Measurements from ENCODE around the gene ALOX15.
"Not testable (repeated sequence)": the region's sequence is repeated elsewhere in the genome, so short reads cannot be mapped to it uniquely, and the experiment has no call there.

ALOX15 gene

DNA sequence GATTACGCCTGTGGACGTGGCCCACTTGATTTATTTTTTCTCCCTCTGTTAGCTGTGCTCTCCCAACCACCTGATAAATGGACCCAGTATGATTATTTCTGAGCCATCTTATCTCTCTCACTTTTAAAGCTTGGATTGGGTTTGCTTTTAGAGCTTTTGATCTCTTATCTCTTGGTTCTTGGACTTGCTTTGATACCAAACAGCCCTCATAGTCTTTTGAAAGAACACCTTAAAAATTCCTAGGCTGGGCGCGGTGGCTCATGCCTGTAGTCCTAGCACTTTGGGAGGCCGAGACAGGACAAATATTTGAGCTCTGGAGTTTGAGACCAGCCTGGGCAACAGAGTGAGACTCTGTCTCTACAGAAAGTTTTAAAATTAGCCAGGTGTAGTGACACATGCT lies 31.3 kb downstream of the ALOX15 start:
- Histone ChIP-seq H3K27ac (no peak overlapping the region), H3K36me3 (no peaks in the 10 kb centered on the region), H3K27me3 (peaks cover 0 to 12% of the 10 kb centered on the region in 2 donors), H3K9me3 (no peaks in the 10 kb centered on the region), H3K4me3 (no peak overlapping the region), H3K4me1 (no peaks in the 10 kb centered on the region)
- DNase-seq, result no peak
- intact Hi-C loops (cut with DNase I; ENCODE audit: low total_unique reads), result no loop called here
- TF ChIP-seq, protein P1, sequence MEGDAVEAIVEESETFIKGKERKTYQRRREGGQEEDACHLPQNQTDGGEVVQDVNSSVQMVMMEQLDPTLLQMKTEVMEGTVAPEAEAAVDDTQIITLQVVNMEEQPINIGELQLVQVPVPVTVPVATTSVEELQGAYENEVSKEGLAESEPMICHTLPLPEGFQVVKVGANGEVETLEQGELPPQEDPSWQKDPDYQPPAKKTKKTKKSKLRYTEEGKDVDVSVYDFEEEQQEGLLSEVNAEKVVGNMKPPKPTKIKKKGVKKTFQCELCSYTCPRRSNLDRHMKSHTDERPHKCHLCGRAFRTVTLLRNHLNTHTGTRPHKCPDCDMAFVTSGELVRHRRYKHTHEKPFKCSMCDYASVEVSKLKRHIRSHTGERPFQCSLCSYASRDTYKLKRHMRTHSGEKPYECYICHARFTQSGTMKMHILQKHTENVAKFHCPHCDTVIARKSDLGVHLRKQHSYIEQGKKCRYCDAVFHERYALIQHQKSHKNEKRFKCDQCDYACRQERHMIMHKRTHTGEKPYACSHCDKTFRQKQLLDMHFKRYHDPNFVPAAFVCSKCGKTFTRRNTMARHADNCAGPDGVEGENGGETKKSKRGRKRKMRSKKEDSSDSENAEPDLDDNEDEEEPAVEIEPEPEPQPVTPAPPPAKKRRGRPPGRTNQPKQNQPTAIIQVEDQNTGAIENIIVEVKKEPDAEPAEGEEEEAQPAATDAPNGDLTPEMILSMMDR (IDR thresholded peaks at IDR 0.05), result no peak

DNA sequence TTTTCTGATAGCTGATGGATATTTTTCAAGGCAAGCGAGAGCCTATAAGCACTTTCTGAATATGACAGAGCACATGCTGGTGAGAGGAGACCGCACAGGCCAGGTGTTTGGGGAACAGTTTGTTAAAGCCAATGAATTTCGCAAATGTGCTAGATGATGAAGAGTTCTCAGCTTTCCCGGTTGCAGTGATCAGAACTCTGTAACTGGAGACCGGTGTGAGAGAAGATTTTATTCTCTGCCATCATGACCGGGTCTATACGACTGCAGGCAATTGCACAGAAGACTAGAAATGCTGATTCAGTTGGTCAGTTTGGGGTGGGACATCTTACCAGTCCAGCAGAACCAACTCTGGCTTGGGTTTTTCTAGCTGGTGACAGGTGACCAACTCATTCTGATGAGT lies 31.7 kb downstream of the ALOX15 start:
- Histone ChIP-seq H3K36me3 (no peaks in the 10 kb centered on the region), H3K4me3 (no peak overlapping the region), H3K27me3 (peaks cover 0 to 10% of the 10 kb centered on the region in 2 donors), H3K9me3 (no peaks in the 10 kb centered on the region), H3K27ac (no peak overlapping the region), H3K4me1 (no peaks in the 10 kb centered on the region)
- no peak for DNase-seq
- intact Hi-C loops (cut with DNase I; ENCODE audit: low total_unique reads), result no loop called here
- TF ChIP-seq, protein P1 (IDR thresholded peaks at IDR 0.05), result no peak

DNA sequence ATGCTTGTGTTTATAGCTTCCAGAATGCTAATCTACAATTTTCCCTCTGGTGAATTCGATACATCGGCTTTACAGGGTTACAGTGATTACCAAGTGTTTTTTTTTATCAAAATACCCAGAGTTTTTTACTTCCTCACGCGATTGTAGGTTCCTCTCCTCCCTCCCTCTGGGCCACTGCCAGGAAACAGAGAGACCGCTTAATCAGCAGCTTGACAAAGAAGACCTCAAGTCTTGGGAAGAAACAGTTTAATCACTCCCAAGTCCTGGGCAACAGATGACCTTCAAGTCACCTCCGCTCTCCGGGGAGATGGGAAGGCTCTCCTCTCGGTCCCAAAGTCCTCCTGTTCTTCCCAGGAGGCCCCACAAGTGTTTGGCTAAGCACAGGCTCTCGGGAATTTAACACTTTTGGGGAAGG lies 33.7 kb downstream of the ALOX15 start:
- intact Hi-C loops (cut with DNase I; ENCODE audit: low total_unique reads), result no loop called here
- TF ChIP-seq, protein P1 (IDR thresholded peaks at IDR 0.05), result no peak
- Histone ChIP-seq H3K36me3 (no peaks in the 10 kb centered on the region), H3K4me1 (no peaks in the 10 kb centered on the region), H3K27me3 (peaks cover 0 to 10% of the 10 kb centered on the region in 2 donors), H3K4me3 (no peak overlapping the region), H3K27ac (no peak overlapping the region), H3K9me3 (no peaks in the 10 kb centered on the region)
- DNase-seq, result peak; percentile 75 to 78

DNA sequence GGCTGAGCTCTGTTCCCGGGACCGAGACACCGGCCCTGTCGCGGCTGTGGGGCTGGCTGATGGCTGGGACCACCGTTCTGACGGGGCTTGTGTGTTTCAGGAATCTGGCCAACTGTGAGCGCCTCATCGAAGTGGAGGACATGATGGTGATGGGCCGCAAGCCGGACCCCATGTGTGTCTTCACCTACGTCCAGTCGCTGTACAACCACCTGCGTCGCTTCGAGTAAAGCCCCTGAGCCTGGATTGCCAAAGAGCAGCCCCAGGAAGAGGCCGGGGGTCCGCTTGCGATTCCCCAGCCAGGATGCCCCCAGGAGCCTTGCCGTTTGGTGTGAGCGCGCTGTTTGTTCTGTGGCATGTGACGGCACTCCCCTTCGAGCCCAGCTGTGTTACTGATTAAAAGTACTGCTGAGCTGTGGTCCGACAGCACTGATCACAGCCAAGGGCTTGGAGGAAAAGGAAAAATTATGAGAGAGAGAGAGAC lies 34.2 kb downstream of the ALOX15 start:
- Histone ChIP-seq H3K4me1 (no peaks in the 10 kb centered on the region), H3K36me3 (no peaks in the 10 kb centered on the region), H3K4me3 (no peak overlapping the region), H3K27ac (no peak overlapping the region), H3K9me3 (no peaks in the 10 kb centered on the region), H3K27me3 (peaks cover 0 to 10% of the 10 kb centered on the region in 2 donors)
- intact Hi-C loops (cut with DNase I; ENCODE audit: low total_unique reads), result no loop called here
- no peak for DNase-seq
- TF ChIP-seq, protein P1 (IDR thresholded peaks at IDR 0.05), result no peak

DNA sequence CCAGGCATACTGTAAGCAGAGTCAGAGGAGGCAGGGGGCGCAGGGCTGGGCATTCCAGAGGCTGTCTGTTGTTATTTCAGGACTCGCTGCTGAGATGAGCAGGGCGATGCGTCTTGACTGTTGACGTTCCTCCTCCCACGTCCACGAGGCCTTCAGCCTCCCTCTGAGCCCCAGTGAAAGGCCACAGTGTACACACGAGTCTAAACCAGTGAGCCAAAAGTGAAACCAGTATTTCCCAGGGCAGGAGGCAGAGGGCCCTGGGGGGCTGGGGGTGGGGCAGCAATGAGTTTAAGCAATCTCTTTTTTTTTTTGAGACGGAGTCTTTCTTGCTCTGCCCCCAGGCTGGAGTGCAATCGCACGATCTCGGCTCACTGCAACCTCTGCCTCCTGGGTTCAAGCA lies 35.7 kb downstream of the ALOX15 start:
- H3K4me3 ChIP-seq, result no peak overlapping the region
- H3K27me3 ChIP-seq, result peaks cover 0 to 10% of the 10 kb centered on the region in 2 donors
- intact Hi-C loops (cut with DNase I; ENCODE audit: low total_unique reads), result no loop called here
- no peaks in the 10 kb centered on the region for H3K9me3 ChIP-seq
- no peak for DNase-seq
- TF ChIP-seq, protein P1 (IDR thresholded peaks at IDR 0.05), result no peak
- no peaks in the 10 kb centered on the region for H3K4me1 ChIP-seq
- H3K36me3 ChIP-seq, result no peaks in the 10 kb centered on the region
- no peak overlapping the region for H3K27ac ChIP-seq

DNA sequence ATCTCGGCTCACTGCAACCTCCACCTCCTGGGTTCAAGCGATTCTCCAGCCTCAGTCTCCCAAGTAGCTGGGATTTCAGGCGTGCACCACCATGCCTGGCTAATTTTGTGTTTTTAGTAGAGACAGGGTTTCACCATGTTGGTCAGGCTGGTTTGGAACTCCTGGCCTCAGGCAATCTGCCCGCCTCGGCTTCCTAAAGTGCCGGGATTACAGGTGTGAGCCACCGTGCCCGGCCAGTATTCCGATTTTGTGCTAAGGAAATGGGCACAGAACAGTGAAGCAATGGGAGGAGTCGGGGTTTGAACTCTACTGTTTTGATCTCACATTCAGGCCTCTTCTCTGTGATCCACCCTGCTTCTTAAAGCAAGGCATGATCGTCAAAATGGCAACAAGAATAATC lies 36.7 kb downstream of the ALOX15 start:
- intact Hi-C loops (cut with DNase I; ENCODE audit: low total_unique reads); H3K4me1 ChIP-seq: not testable (repeated sequence)

More for the DNA sequence above, 36.7 kb downstream of the ALOX15 start:
- peaks cover 0 to 14% of the 10 kb centered on the region in 2 donors for H3K27me3 ChIP-seq
- H3K4me3 ChIP-seq, H3K27ac ChIP-seq, H3K36me3 ChIP-seq, DNase-seq, H3K9me3 ChIP-seq: not testable (repeated sequence)

All from tibial artery (tissue), 4 donors.